Measurements from ENCODE around the gene SLC29A3.

DNA sequence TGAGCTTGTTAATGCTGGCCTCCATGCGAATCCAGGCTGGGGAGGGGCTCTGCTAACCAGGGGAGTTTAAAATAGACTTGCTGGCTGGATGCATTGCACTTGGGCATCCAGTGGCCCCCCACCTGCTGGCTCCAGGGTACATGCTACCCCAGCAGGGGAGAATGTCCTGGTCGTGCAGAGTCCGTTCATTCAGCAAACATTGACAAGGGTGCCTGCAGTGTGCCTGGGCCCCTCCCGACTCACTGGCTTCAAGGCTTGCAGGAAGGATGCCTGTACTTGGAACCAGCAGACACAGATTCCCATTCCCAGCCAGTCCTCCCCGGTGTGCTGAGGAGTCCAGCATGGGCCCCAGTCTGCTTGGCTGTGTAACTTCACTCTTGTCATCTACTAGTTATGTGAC, 1.5 kb downstream of the SLC29A3 start:
- TF ChIP-seq CTCF (IDR thresholded peaks at IDR 0.05), result no peak
- no peak for TF ChIP-seq POLR2AphosphoS5 (IDR thresholded peaks at IDR 0.05; ENCODE audit: low read depth, low read length)

All from Panc1 (cell line).